ENCODE measurements around the gene SKOR1. TPM values are rescaled to one million over a fixed set of nuclear protein-coding genes. Genes with fewer than 3 reads are reported as not detected.

SKOR1 gene
- total and polyA plus RNA-seq, 4 experiments from 2014 or later: 0.09 to 0.38 (median 0.30) TPM; not detected in 1

- no peaks in the 10 kb centered on the region for H3K36me3 ChIP-seq (ENCODE audit: insufficient read depth, low read length)
- DNase-seq: no peak
- no peak overlapping the region for H3K4me3 ChIP-seq (ENCODE audit: low read length in 2 of 2)
- H3K27ac Mint-ChIP-seq: peak overlapping the region in 1 of 7 donors; percentile 73
- H3K4me3 Mint-ChIP-seq: no peak overlapping the region
- peaks cover 0 to 20% (median 12%) of the 10 kb centered on the region in 8 donors for H3K9me3 Mint-ChIP-seq
- POLR2A ChIA-PET (ENCODE audit: partially characterized antibody): no interaction called here
- CTCF ChIA-PET (ENCODE audit: partially characterized antibody): no interaction called here
- H3K4me1 ChIP-seq (ENCODE audit: insufficient read depth, low read length): no peaks in the 10 kb centered on the region
- intact Hi-C loops (cut with micrococcal nuclease): no loop called here
- no peaks in the 10 kb centered on the region for H3K27me3 Mint-ChIP-seq
- peaks cover 0 to 3% (median 0%) of the 10 kb centered on the region in 4 donors for H3K4me1 Mint-ChIP-seq
- peaks cover 35 to 60% of the 10 kb centered on the region in 2 donors for H3K36me3 Mint-ChIP-seq
- H3K27ac ChIP-seq (ENCODE audit: low read depth, low read length): no peak overlapping the region
- H3K9me3 ChIP-seq (ENCODE audit: control insufficient read depth in 1 of 2, low read length in 2 of 2): no peaks in the 10 kb centered on the region
- H3K27me3 ChIP-seq (ENCODE audit: insufficient read depth, low read length): no peaks in the 10 kb centered on the region
These were observed 28.8 kb upstream of the SKOR1 start for GRCh38 chr15:67796196-67797127.

- intact Hi-C loops (cut with micrococcal nuclease): no loop called here
- no peak overlapping the region for H3K27ac ChIP-seq (ENCODE audit: low read depth, low read length)
- Mint-ChIP-seq H3K36me3 (peaks cover 23 to 46% of the 10 kb centered on the region in 2 donors), H3K4me1 (peaks cover 0 to 3% (median 0%) of the 10 kb centered on the region in 4 donors), H3K9me3 (peaks cover 0 to 13% (median 6%) of the 10 kb centered on the region in 8 donors), H3K4me3 (no peak overlapping the region), H3K27me3 (no peaks in the 10 kb centered on the region), H3K27ac (no peak overlapping the region)
- POLR2A ChIA-PET (ENCODE audit: partially characterized antibody): no interaction called here
- CTCF ChIA-PET (ENCODE audit: partially characterized antibody): no interaction called here
- no peaks in the 10 kb centered on the region for H3K36me3 ChIP-seq (ENCODE audit: insufficient read depth, low read length)
- no peak overlapping the region for H3K4me3 ChIP-seq (ENCODE audit: low read length in 2 of 2)
- no peaks in the 10 kb centered on the region for H3K27me3 ChIP-seq (ENCODE audit: insufficient read depth, low read length)
- no peaks in the 10 kb centered on the region for H3K9me3 ChIP-seq (ENCODE audit: control insufficient read depth in 1 of 2, low read length in 2 of 2)
- no peaks in the 10 kb centered on the region for H3K4me1 ChIP-seq (ENCODE audit: insufficient read depth, low read length)
- no peak for DNase-seq
These were observed 25.5 kb upstream of the SKOR1 start for GRCh38 chr15:67799801-67800205.

GRCh38 chr15:67801142-67801541 is 24.2 kb upstream of the SKOR1 start:
- H3K9me3 ChIP-seq (ENCODE audit: control insufficient read depth in 1 of 2, low read length in 2 of 2): no peaks in the 10 kb centered on the region
- no peaks in the 10 kb centered on the region for H3K27me3 Mint-ChIP-seq

GRCh38 chr15:67801926-67802914 is 23.1 kb upstream of the SKOR1 start:
- H3K9me3 ChIP-seq (ENCODE audit: control insufficient read depth in 1 of 2, low read length in 2 of 2): no peaks in the 10 kb centered on the region
- CTCF ChIA-PET (ENCODE audit: partially characterized antibody): no interaction called here
- DNase-seq: peak in 1 of 5 donors; percentile 30
- Mint-ChIP-seq H3K27me3 (no peaks in the 10 kb centered on the region), H3K36me3 (peaks cover 10 to 29% of the 10 kb centered on the region in 2 donors), H3K27ac (no peak overlapping the region), H3K4me3 (no peak overlapping the region), H3K9me3 (no peaks in the 10 kb centered on the region), H3K4me1 (no peaks in the 10 kb centered on the region)
- no peaks in the 10 kb centered on the region for H3K27me3 ChIP-seq (ENCODE audit: insufficient read depth, low read length)
- no peaks in the 10 kb centered on the region for H3K36me3 ChIP-seq (ENCODE audit: insufficient read depth, low read length)
- H3K4me1 ChIP-seq (ENCODE audit: insufficient read depth, low read length): no peaks in the 10 kb centered on the region
- H3K27ac ChIP-seq (ENCODE audit: low read depth, low read length): no peak overlapping the region
- H3K4me3 ChIP-seq (ENCODE audit: low read length in 2 of 2): no peak overlapping the region
- POLR2A ChIA-PET (ENCODE audit: partially characterized antibody): interaction anchor here (1.6 kb wide), 1 partner anchor 18 kb away, joined by 4 read pairs; no protein-coding TSS in a partner anchor
- intact Hi-C loops (cut with micrococcal nuclease): no loop called here

More at GRCh38 chr15:67801142-67801541, 24.2 kb upstream of the SKOR1 start:
- CTCF ChIA-PET (ENCODE audit: partially characterized antibody): interaction anchor here (0.6 kb wide), 1 partner anchor 16 kb away, joined by 3 read pairs; no protein-coding TSS in a partner anchor
- H3K36me3 Mint-ChIP-seq: peaks cover 13 to 32% of the 10 kb centered on the region in 2 donors
- Histone ChIP-seq H3K4me3 (ENCODE audit: low read length in 2 of 2) (no peak overlapping the region), H3K36me3 (ENCODE audit: insufficient read depth, low read length) (no peaks in the 10 kb centered on the region), H3K4me1 (ENCODE audit: insufficient read depth, low read length) (no peaks in the 10 kb centered on the region), H3K27ac (ENCODE audit: low read depth, low read length) (no peak overlapping the region), H3K27me3 (ENCODE audit: insufficient read depth, low read length) (no peaks in the 10 kb centered on the region)
- no peaks in the 10 kb centered on the region for H3K9me3 Mint-ChIP-seq
- no peak overlapping the region for H3K4me3 Mint-ChIP-seq
- intact Hi-C loops (cut with micrococcal nuclease): no loop called here
- no peak for DNase-seq
- H3K27ac Mint-ChIP-seq: no peak overlapping the region
- H3K4me1 Mint-ChIP-seq: peaks cover 0 to under 1% (median 0%) of the 10 kb centered on the region in 4 donors
- POLR2A ChIA-PET (ENCODE audit: partially characterized antibody): interaction anchor here (1.6 kb wide), 1 partner anchor 17 kb away, joined by 4 read pairs; no protein-coding TSS in a partner anchor

GRCh38 chr15:67803299-67803698 is 22.0 kb upstream of the SKOR1 start:
- Histone ChIP-seq H3K27me3 (ENCODE audit: insufficient read depth, low read length) (no peaks in the 10 kb centered on the region), H3K27ac (ENCODE audit: low read depth, low read length) (no peak overlapping the region), H3K4me3 (ENCODE audit: low read length in 2 of 2) (no peak overlapping the region), H3K4me1 (ENCODE audit: insufficient read depth, low read length) (no peaks in the 10 kb centered on the region), H3K9me3 (ENCODE audit: control insufficient read depth in 1 of 2, low read length in 2 of 2) (no peaks in the 10 kb centered on the region), H3K36me3 (ENCODE audit: insufficient read depth, low read length) (no peaks in the 10 kb centered on the region)
- Mint-ChIP-seq H3K9me3 (no peaks in the 10 kb centered on the region), H3K36me3 (peaks cover 12 to 30% of the 10 kb centered on the region in 2 donors), H3K4me3 (no peak overlapping the region), H3K27me3 (no peaks in the 10 kb centered on the region), H3K27ac (no peak overlapping the region), H3K4me1 (no peaks in the 10 kb centered on the region)
- intact Hi-C loops (cut with micrococcal nuclease): no loop called here
- peak in 1 of 5 donors; percentile 4 for DNase-seq
- POLR2A ChIA-PET (ENCODE audit: partially characterized antibody): no interaction called here
- CTCF ChIA-PET (ENCODE audit: partially characterized antibody): no interaction called here

GRCh38 chr15:67803996-67804843 is 21.1 kb upstream of the SKOR1 start:
- Histone ChIP-seq H3K27me3 (ENCODE audit: insufficient read depth, low read length) (no peaks in the 10 kb centered on the region), H3K4me3 (ENCODE audit: low read length in 2 of 2) (no peak overlapping the region), H3K36me3 (ENCODE audit: insufficient read depth, low read length) (no peaks in the 10 kb centered on the region), H3K27ac (ENCODE audit: low read depth, low read length) (no peak overlapping the region), H3K4me1 (ENCODE audit: insufficient read depth, low read length) (no peaks in the 10 kb centered on the region), H3K9me3 (ENCODE audit: control insufficient read depth in 1 of 2, low read length in 2 of 2) (no peaks in the 10 kb centered on the region)
- intact Hi-C loops (cut with micrococcal nuclease): no loop called here
- DNase-seq: peak in 1 of 5 donors; percentile 9
- Mint-ChIP-seq H3K36me3 (peaks cover 12 to 30% of the 10 kb centered on the region in 2 donors), H3K27me3 (no peaks in the 10 kb centered on the region), H3K27ac (no peak overlapping the region), H3K4me1 (no peaks in the 10 kb centered on the region), H3K9me3 (peaks cover 0 to 2% (median 0%) of the 10 kb centered on the region in 8 donors), H3K4me3 (no peak overlapping the region)
- CTCF ChIA-PET (ENCODE audit: partially characterized antibody): no interaction called here
- POLR2A ChIA-PET (ENCODE audit: partially characterized antibody): no interaction called here

Data from CD4-positive, alpha-beta memory T cell (primary cell).